Gastrocnemius medialis (tissue), 4 donors: ENCODE measurements around the gene OGT. TPM values are rescaled to one million over a fixed set of nuclear protein-coding genes. Genes with fewer than 3 reads are reported as not detected.

Experiments
- ATAC-seq, 2 donors: fragments of 150-250 bp; one replicate each; pipeline ENCODE4 v1.9.1; 2016
- DNase-seq, 2 donors: peaks; one replicate each; pipeline ENCODE4 v3.0.0-alpha.2; 2019
- H3K27ac ChIP-seq, 4 donors: fragments of 200-600 bp; sonication (generic); 1 replicate in 1 of 4; 2 replicates in 3 of 4; pipeline ENCODE4 v1.5.1; 2016 to 2018; ENCODE audit warnings: mild to moderate bottlenecking in 2 of 4, moderate library complexity in 1 of 4
- H3K27me3 ChIP-seq, 3 donors: fragments of 200-600 bp; sonication (generic) in 2 of 3; 1 replicate in 1 of 3; 2 replicates in 2 of 3; pipeline versions ENCODE4 v1.5.1 to v1.6.0; 2016 to 2019; ENCODE audit warnings: mild to moderate bottlenecking in 1 of 3, moderate library complexity in 1 of 3
- H3K36me3 ChIP-seq, 2 donors: fragments of 200-600 bp; sonication (generic) in 1 of 2; one replicate each; pipeline ENCODE4 v1.5.1; 2017 to 2018
- H3K4me1 ChIP-seq, 2 donors: fragments of 200-600 bp; sonication (generic) in 1 of 2; one replicate each; pipeline ENCODE4 v1.5.1; 2016 to 2017; ENCODE audit warnings: mild to moderate bottlenecking in 2 of 2
- H3K4me3 ChIP-seq, 4 donors: fragments of 200-600 bp; sonication (generic) in 3 of 4; 1 replicate in 1 of 4; 2 replicates in 3 of 4; pipeline ENCODE4 v1.5.1; 2016 to 2019; ENCODE audit warnings: mild to moderate bottlenecking in 2 of 4
- H3K9me3 ChIP-seq, 3 donors: fragments of 200-600 bp; sonication (generic) in 2 of 3; 1 replicate in 1 of 3; 2 replicates in 2 of 3; pipeline ENCODE4 v1.5.1; 2016 to 2019
- POLR2A ChIP-seq, 2 donors: fragments of 450-650 bp; IDR thresholded peaks; one replicate each; pipeline ENCODE4 v1.6.1; 2017; ENCODE audit warnings: antibody characterized with exemption in 2 of 2, mild to moderate bottlenecking in 2 of 2, moderate library complexity in 2 of 2
- in situ Hi-C, 4 donors: fragments of 200-750 bp; cut with MboI; loops; one replicate each; pipeline versions ENCODE4 v1.15.0 to v1.8.0; 2017; ENCODE audit warnings: low sequenced_read_pairs in 4 of 4
- intact Hi-C: fragments of 100-400 bp; cut with DNase I; formaldehyde crosslinking; loops from one replicate; pipeline ENCODE4 v1.15.1; 2023; ENCODE audit warnings: low total_unique reads
- total RNA-seq, 4 donors: library from RNA; depleted of rRNA; stranded (reverse); fragments of >200 nt; gene quantifications; one replicate each; pipeline versions ENCODE4 v1.1.0 to v1.2.3, GENCODE V29; 2016
- TF ChIP-seq, protein P1 (sequence below), 5 experiments: fragments of 450-650 bp in 3 of 5; fragments of 200-600 bp in 2 of 5; sonication (generic) in 2 of 5; IDR thresholded peaks in 4 of 5; conservative IDR thresholded peaks in 1 of 5; 1 replicate in 4 of 5; 2 replicates in 1 of 5; pipeline ENCODE4 v1.5.1; 2016 to 2019; ENCODE audit warnings: antibody characterized with exemption in 5 of 5, mild to moderate bottlenecking in 3 of 5, moderate library complexity in 3 of 5

Gene OGT
- total RNA-seq, 4 donors from 2014 or later, result 34.5 to 146 (median 62.1) TPM

DNA sequence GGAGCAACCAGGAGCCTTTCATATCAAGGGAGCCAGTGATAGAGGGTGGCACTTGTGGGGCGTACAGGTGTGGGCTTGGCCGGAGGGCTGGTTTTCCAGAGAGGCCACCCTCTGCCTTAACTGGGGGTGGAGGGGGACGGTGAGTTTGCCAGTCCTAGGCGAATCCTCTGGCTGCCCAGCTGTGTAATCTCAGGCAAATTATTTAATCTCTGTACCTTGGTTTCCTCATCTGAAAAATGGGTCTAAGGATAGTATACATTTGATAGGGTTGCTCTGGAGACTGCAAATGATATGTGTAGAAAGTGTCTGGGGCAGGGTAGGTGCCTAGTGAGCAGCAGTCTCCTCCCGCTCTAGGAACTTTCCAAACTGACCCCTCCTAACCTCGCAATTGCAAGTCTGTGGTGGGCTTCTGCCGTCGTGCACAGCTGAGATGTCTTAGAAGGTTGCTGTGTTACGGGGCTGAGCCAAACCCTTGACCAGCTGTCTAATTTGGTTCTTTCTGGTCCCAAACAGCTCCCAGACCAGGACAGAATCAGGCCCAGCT is 89.2 kb downstream of the OGT start:
- Histone ChIP-seq H3K4me3 (no peak overlapping the region), H3K36me3 (no peaks in the 10 kb centered on the region), H3K4me1 (peaks cover 9 to 15% of the 10 kb centered on the region in 2 donors), H3K9me3 (no peaks in the 10 kb centered on the region), H3K27ac (peak overlapping the region; percentile 56 to 86 (median 73)), H3K27me3 (no peaks in the 10 kb centered on the region)
- ATAC-seq (peak in 1 of 2 donors; percentile 2), DNase-seq (no peak)
- in situ Hi-C loops (no loop called here), intact Hi-C loops (no loop called here)
- TF ChIP-seq POLR2A (IDR thresholded peaks at IDR 0.05), result no peak
- TF ChIP-seq, protein P1, sequence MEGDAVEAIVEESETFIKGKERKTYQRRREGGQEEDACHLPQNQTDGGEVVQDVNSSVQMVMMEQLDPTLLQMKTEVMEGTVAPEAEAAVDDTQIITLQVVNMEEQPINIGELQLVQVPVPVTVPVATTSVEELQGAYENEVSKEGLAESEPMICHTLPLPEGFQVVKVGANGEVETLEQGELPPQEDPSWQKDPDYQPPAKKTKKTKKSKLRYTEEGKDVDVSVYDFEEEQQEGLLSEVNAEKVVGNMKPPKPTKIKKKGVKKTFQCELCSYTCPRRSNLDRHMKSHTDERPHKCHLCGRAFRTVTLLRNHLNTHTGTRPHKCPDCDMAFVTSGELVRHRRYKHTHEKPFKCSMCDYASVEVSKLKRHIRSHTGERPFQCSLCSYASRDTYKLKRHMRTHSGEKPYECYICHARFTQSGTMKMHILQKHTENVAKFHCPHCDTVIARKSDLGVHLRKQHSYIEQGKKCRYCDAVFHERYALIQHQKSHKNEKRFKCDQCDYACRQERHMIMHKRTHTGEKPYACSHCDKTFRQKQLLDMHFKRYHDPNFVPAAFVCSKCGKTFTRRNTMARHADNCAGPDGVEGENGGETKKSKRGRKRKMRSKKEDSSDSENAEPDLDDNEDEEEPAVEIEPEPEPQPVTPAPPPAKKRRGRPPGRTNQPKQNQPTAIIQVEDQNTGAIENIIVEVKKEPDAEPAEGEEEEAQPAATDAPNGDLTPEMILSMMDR (IDR thresholded peaks at IDR 0.05 in 4 of 5, conservative IDR thresholded peaks at IDR 0.05 in 1 of 5), result no peak

DNA sequence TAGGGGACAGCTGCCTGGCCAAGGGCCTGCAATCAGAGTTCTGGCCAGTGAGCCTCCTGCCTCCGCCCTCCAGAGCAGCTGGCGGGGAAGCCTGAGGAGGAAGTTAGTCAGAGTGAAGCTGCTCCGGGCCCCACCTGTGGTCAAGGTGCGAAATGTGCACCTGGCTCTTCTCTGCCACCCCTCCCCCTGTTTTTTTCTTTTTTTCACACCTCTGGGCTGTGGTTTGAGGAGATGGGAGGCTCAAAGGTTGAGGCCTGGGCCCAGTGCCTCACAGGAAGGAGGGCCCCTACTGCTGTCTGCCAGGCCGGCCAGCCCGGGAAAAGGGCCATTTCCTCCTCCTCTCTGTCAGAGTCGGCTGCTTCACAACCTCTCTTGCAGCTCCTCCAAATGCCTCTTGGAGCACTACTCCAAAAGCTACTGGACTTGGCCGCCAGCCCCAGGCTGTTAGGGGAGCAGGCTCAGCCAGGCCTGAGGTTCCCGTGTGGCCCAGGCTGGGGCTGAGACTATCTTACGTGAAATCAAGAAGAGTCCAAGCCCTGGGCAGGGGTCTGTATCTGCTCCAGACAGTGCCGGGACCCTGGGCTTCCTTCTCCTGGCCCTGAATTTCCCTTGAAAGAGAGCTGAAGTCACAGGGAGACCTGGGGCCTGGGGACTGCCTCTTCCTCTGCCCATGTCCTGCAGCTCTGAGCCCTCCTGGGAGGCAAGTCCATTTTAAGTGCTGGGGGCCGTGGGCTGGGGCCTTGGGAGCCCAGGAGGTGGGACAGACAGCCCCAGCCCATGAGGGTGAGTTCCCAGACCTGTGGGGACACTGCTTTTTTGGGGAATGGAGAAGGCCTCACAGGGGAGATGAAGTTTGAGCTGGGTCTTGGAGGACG is 89.9 kb downstream of the OGT start:
- DNase-seq, result peak; percentile 49 to 84
- Histone ChIP-seq H3K4me3 (no peak overlapping the region), H3K36me3 (no peaks in the 10 kb centered on the region), H3K27ac (peak overlapping the region; percentile 56 to 86 (median 73)), H3K4me1 (peaks cover 9 to 15% of the 10 kb centered on the region in 2 donors), H3K27me3 (no peaks in the 10 kb centered on the region), H3K9me3 (no peaks in the 10 kb centered on the region)
- ATAC-seq, result peak; percentile 67 to 88
- in situ Hi-C loops, result no loop called here
- intact Hi-C loops, result no loop called here
- no peak for TF ChIP-seq POLR2A (IDR thresholded peaks at IDR 0.05)
- TF ChIP-seq, protein P1 (IDR thresholded peaks at IDR 0.05 in 4 of 5, conservative IDR thresholded peaks at IDR 0.05 in 1 of 5), result peak in 1 of 5 experiments; percentile 17

DNA sequence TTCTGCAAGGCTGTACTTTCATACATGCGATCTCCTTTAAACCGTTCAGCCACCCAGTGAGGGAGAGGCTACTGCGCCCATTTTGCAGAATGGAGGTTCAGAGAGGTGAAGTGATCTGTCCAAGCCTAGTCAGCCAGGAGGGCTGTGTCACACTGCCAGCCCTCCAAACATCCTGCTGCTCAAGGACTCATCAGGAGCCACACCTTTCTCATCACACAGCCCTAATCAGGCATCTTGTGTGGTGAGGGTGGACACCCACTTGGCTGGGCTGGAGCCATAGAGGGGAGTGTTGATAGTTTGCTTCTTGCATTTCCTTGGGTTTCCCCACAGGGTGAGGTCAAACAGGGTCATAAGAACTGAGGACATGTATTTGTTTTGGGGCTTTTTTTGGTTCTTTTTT is 90.8 kb downstream of the OGT start:
- in situ Hi-C loops, result no loop called here
- no peaks in the 10 kb centered on the region for H3K36me3 ChIP-seq
- H3K4me1 ChIP-seq, result peaks cover 9 to 15% of the 10 kb centered on the region in 2 donors
- H3K27ac ChIP-seq, result peak overlapping the region in 1 of 4 donors; percentile 86
- DNase-seq (no peak), ATAC-seq (no peak)
- H3K4me3 ChIP-seq, result no peak overlapping the region
- intact Hi-C loops, result no loop called here
- H3K27me3 ChIP-seq, result no peaks in the 10 kb centered on the region
- H3K9me3 ChIP-seq, result no peaks in the 10 kb centered on the region
- no peak for TF ChIP-seq POLR2A (IDR thresholded peaks at IDR 0.05)

DNA sequence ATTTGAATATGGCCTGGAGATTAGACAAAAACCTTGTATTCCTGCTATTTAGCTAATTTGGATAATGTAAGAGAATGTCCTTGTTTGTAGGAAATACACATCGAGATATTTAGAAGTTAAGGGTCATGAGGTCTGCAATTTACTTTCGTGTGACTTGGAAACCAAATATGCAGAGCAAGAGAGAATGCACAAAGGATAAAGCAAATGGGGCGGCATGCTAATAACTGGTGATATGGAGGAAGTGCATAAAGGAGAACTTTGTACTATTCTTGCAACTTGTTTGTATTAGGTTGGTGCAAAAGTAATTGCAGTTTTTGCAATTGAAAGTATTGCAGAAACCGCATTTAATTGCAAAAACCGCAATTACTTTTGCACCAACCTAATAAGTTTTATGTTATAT is 92.6 kb downstream of the OGT start:
- Histone ChIP-seq H3K4me1 (peaks cover 9 to 15% of the 10 kb centered on the region in 2 donors), H3K36me3 (no peaks in the 10 kb centered on the region), H3K4me3 (no peak overlapping the region), H3K27ac (no peak overlapping the region), H3K9me3 (no peaks in the 10 kb centered on the region), H3K27me3 (no peaks in the 10 kb centered on the region)
- no peak for TF ChIP-seq POLR2A (IDR thresholded peaks at IDR 0.05)
- TF ChIP-seq, protein P1 (IDR thresholded peaks at IDR 0.05 in 4 of 5, conservative IDR thresholded peaks at IDR 0.05 in 1 of 5), result no peak
- no peak for DNase-seq
- in situ Hi-C loops (no loop called here), intact Hi-C loops (no loop called here)
- ATAC-seq, result no peak

Other genes starting within 250 kb of the OGT start
- gene NONO, start 249.5 kb upstream of the OGT start, total RNA-seq, result 100 to 1,000 TPM in 1 of 4 donors, 10 to 100 TPM in 3; 90.5 to 101 (median 92.9) TPM
- gene ITGB1BP2, start 231.4 kb upstream of the OGT start, total RNA-seq, result 10 to 100 TPM in 1 of 4 donors, 1 to 10 TPM in 3; 2.4 to 17.1 (median 5.4) TPM
- gene TAF1, start 166.7 kb upstream of the OGT start, total RNA-seq, result 10 to 100 TPM; 13.2 to 21.7 (median 19.1) TPM
- 1 to 10 TPM in 3 of 4 donors, under 1 TPM in 1; 0.95 to 5.4 (median 1.4) TPM for gene GCNA, start 45.3 kb downstream of the OGT start, total RNA-seq
- not detected for gene CXCR3, start 85.4 kb downstream of the OGT start, total RNA-seq
- gene CXorf49, start 185.2 kb downstream of the OGT start, total RNA-seq, result not detected
- not detected for gene CXorf49B, start 230.2 kb downstream of the OGT start, total RNA-seq